Measurements from ENCODE around the gene TMEM145.

GRCh38 chr19:42344336-42344893 lies 31.3 kb downstream of the TMEM145 start:
- TF ChIP-seq CTCF (IDR thresholded peaks at IDR 0.05) (no peak), POLR2A (IDR thresholded peaks at IDR 0.05) (no peak), EP300 (IDR thresholded peaks at IDR 0.05) (no peak)
